Hepatocyte (in vitro differentiated cells): Measurements from ENCODE around the gene BRIP1.
"Not testable (repeated sequence)": the region's sequence is repeated elsewhere in the genome, so short reads cannot be mapped to it uniquely, and the experiment has no call there.

Source experiments
- EZH2 ChIP-seq: fragments of 200-600 bp; sonication (generic); IDR thresholded peaks from 2 replicates; pipeline ENCODE4 v1.6.1; 2016; ENCODE audit warnings: antibody characterized with exemption, mild to moderate bottlenecking, borderline replicate concordance
- TF ChIP-seq, protein P1 (sequence below): fragments of 200-600 bp; sonication (generic); IDR thresholded peaks from 2 replicates; pipeline ENCODE4 v1.5.1; 2016; ENCODE audit warnings: antibody characterized with exemption, mild to moderate bottlenecking; ENCODE audit not compliant: poor library complexity

DNA sequence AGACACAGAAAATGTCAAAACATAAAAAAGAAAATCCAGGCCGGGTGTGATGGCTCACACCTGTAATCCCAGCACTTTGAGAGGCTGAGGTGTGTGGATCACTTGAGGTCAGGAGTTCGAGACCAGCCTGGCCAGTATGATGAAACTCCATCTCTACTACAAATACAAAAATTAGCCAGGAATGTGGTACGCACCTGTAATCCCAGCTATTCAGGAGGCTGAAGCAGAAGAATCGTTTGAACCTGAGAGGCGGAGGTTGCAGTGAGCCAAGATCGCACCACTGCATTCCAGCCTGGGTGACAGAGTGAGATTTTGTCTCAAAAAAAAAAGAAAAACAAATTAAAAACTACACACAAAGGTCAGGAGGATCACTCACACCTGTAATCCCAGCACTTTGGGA is 24.4 kb upstream of the BRIP1 start:
- TF ChIP-seq, protein P1, sequence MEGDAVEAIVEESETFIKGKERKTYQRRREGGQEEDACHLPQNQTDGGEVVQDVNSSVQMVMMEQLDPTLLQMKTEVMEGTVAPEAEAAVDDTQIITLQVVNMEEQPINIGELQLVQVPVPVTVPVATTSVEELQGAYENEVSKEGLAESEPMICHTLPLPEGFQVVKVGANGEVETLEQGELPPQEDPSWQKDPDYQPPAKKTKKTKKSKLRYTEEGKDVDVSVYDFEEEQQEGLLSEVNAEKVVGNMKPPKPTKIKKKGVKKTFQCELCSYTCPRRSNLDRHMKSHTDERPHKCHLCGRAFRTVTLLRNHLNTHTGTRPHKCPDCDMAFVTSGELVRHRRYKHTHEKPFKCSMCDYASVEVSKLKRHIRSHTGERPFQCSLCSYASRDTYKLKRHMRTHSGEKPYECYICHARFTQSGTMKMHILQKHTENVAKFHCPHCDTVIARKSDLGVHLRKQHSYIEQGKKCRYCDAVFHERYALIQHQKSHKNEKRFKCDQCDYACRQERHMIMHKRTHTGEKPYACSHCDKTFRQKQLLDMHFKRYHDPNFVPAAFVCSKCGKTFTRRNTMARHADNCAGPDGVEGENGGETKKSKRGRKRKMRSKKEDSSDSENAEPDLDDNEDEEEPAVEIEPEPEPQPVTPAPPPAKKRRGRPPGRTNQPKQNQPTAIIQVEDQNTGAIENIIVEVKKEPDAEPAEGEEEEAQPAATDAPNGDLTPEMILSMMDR = not testable (repeated sequence)
- not testable (repeated sequence) for TF ChIP-seq EZH2
